Measurements from ENCODE around the gene SPPL2B. TPM values are rescaled to one million over a fixed set of nuclear protein-coding genes. Genes with fewer than 3 reads are reported as not detected.

The SPPL2B gene
- total and polyA plus RNA-seq, 7 donors, result 11.4 to 38.0 (median 22.1) TPM

- no peak for TF ChIP-seq CTCF (IDR thresholded peaks at IDR 0.05)
- Histone ChIP-seq H3K36me3 (ENCODE audit: insufficient read depth in 1 of 2, low read depth in 1 of 2) (no peaks in the 10 kb centered on the region), H3K27me3 (ENCODE audit: insufficient read depth in 3 of 3, low read length in 2 of 3) (peaks cover 0 to 15% (median 5%) of the 10 kb centered on the region in 3 donors), H3K4me1 (peaks cover 8% of the 10 kb centered on the region), H3K27ac (no peak overlapping the region), H3K4me3 (no peak overlapping the region), H3K9me3 (no peaks in the 10 kb centered on the region)
- ATAC-seq, result no peak
- no peak for DNase-seq
- intact Hi-C loops (cut with DNase I), result no loop called here
- WGBS, 3 donors, result 73 to 84% (median 79%) methylated on average over 17 of the region's 17 CpGs
Observed at GRCh38 chr19:2306971-2307370, 21.5 kb upstream of the SPPL2B start.

- Histone ChIP-seq H3K27ac (no peak overlapping the region), H3K4me1 (peaks cover 2% of the 10 kb centered on the region), H3K27me3 (ENCODE audit: insufficient read depth in 3 of 3, low read length in 2 of 3) (peaks cover 0 to 15% (median 5%) of the 10 kb centered on the region in 3 donors), H3K36me3 (ENCODE audit: insufficient read depth in 1 of 2, low read depth in 1 of 2) (no peaks in the 10 kb centered on the region), H3K9me3 (no peaks in the 10 kb centered on the region), H3K4me3 (peak overlapping the region; percentile 49)
- WGBS, 3 donors, result 27 to 34% (median 30%) methylated on average over 27 to 33 of the region's 33 CpGs
- no peak for DNase-seq
- intact Hi-C loops (cut with DNase I), result no loop called here
- TF ChIP-seq CTCF (IDR thresholded peaks at IDR 0.05), result no peak
- no peak for ATAC-seq
Observed at GRCh38 chr19:2307518-2308012, 20.9 kb upstream of the SPPL2B start.

GRCh38 chr19:2308114-2308556 lies 20.3 kb upstream of the SPPL2B start, which contains the start of gene LINGO3:
Gene LINGO3, minus strand, starts transcription at chr19:2308154. Its CDS starts 16,378 bp downstream, at chr19:2291776.
- no peak within 1 kb of the TSS for H3K27ac ChIP-seq
- no peaks in the 10 kb centered on the region for H3K4me1 ChIP-seq
- WGBS, 3 donors, result 5 to 9% (median 7%) methylated on average over 16 to 63 of the region's 63 CpGs
- peaks cover 0 to 14% (median 5%) of the 10 kb centered on the region in 3 donors for H3K27me3 ChIP-seq (ENCODE audit: insufficient read depth in 3 of 3, low read length in 2 of 3)
- no peaks in the 10 kb centered on the region for H3K36me3 ChIP-seq (ENCODE audit: insufficient read depth in 1 of 2, low read depth in 1 of 2)
- DNase-seq, result no peak
- H3K9me3 ChIP-seq, result no peaks in the 10 kb centered on the region
- intact Hi-C loops (cut with DNase I), result no loop called here
- no peak for TF ChIP-seq CTCF (IDR thresholded peaks at IDR 0.05)
- H3K4me3 ChIP-seq, result peak within 1 kb of the TSS; percentile 49
- peak in 1 of 4 donors; percentile 33 for ATAC-seq

- ATAC-seq (peak; percentile 41 to 76 (median 63)), DNase-seq (no peak)
- Histone ChIP-seq H3K36me3 (ENCODE audit: insufficient read depth in 1 of 2, low read depth in 1 of 2) (no peaks in the 10 kb centered on the region), H3K9me3 (peaks cover under 1% of the 10 kb centered on the region), H3K27me3 (ENCODE audit: insufficient read depth in 3 of 3, low read length in 2 of 3) (peaks cover 0 to 14% (median 5%) of the 10 kb centered on the region in 3 donors), H3K4me1 (no peaks in the 10 kb centered on the region), H3K4me3 (no peak overlapping the region), H3K27ac (no peak overlapping the region)
- WGBS, 3 donors, result 28 to 39% (median 32%) methylated on average over 17 of the region's 17 CpGs
- intact Hi-C loops (cut with DNase I), result loop anchor here in 1 of 2 donors (10.0 kb wide), 1 partner anchor 75 kb away; the partner anchor contains the start of genes PLEKHJ1 and SF3A2
- TF ChIP-seq CTCF (IDR thresholded peaks at IDR 0.05), result no peak
Observed at GRCh38 chr19:2309734-2310362, 18.6 kb upstream of the SPPL2B start.
